HG03469 (cell line): ENCODE data around the gene TSHZ1.

Experiments
- ATAC-seq: cut with Tn5 transposase; IDR thresholded peaks from one replicate; pipeline ENCODE4 v1.9.1; 2021; ENCODE audit warnings: mild to moderate bottlenecking, moderate library complexity, moderate number of reproducible peaks; ENCODE audit not compliant: unreplicated experiment

The TSHZ1 gene

DNA sequence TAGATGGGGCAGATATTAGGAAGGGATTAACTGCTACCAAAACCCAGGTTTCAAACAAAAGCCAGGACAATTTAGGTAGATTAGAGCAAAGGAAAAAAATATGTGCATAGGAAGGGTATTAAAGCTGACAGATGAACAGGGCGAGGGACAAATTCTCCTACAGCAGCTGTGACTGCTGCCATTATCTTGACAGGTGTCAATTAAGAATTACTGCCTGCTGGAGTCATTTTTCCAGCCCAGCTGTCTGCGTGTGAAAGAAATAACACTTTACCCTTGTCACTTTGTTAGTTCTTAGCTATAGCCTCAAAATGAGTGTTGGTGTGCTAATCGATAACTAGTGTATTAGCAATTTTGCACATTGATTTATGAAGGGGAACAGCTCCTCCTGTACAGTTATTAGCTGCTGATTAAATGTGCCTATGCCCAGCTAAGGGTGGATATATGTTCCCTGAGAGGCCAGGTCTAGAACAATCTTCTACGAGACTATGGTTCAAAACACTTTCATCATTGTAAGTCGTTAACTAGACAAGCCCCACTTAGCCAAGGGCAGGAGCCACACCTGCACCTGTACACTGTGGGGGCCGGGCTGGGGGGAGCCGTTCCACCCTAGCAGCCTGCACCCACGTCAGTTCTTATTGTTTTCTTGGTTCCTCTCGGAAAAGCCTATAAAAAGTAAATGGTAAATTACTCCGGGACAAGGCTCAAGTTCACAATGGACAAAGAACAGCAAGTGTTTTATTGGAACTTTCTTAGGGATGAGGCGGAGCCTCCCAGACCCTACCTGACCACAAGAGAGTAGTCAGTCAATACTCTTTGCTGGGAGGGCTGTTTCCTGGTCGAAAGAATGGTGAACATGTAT, 7.7 kb downstream of the TSHZ1 start:
- no peak for ATAC-seq

- ATAC-seq: no peak
Observed at GRCh38 chr18:75219745-75220375, 9.3 kb downstream of the TSHZ1 start.

DNA sequence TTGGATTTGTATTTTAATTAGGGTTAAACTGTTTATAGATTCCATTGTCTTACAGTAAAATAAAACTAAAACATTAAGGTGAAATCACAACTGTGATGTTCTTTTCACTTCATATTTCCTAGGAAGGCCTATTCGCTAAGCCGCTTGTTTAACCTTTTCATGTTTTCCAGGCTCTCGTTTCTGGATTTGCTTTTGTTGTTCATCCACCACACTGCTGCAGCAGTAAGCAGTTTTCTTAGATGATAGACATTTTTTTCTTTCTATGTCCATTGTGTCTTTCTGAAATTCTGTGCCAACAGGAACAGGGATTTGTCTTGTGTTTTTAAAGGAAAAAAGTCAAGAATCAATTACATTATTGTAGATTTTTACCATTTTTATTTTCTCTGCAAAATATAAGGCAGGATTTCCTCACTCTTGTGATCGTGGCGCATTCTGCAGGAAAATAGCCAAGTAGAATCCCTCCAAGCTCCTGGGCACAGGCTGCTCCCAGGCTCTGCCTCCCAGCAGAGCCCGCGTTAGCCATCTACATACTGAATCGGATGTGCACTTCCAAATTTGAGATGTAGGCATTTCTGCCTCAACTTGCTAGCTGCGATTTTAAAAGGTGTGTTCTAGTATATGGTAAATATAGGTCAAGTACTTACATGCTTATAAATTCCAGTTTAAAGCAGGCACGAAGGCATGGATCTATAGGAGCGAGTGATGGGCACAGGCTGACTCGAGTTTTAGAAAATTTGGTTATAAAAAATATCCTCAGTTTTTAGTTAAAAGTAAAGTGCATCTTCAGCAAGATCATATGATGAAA, 10.2 kb downstream of the TSHZ1 start:
- no peak for ATAC-seq

- ATAC-seq: no peak
Observed at GRCh38 chr18:75221397-75221796, 10.8 kb downstream of the TSHZ1 start.

DNA sequence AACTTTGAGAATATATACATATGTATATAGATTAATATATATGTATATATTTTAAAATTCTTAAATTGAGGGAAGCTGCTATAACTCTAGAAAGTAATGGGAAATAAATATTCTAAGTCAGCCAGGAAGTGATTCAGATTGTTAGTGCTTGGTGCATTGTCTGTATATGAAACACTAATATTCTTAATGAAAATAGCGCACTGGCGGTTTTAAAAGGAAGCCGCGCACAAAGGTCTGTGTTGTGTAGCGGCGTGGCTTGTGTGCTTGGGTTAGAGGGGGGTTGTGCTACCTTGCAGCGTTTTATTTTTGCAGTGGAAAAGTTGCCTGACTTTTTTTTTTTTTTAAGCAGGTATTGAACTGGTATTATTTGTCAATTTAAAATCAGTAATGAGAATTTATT, 11.3 kb downstream of the TSHZ1 start:
- no peak for ATAC-seq

GRCh38 chr18:75222407-75222806, 11.8 kb downstream of the TSHZ1 start:
- ATAC-seq: no peak

GRCh38 chr18:75223687-75224347, 13.2 kb downstream of the TSHZ1 start:
- no peak for ATAC-seq

GRCh38 chr18:75226286-75226955, 15.8 kb downstream of the TSHZ1 start:
- no peak for ATAC-seq

- no peak for ATAC-seq
Observed at GRCh38 chr18:75226956-75227316, 16.3 kb downstream of the TSHZ1 start.

DNA sequence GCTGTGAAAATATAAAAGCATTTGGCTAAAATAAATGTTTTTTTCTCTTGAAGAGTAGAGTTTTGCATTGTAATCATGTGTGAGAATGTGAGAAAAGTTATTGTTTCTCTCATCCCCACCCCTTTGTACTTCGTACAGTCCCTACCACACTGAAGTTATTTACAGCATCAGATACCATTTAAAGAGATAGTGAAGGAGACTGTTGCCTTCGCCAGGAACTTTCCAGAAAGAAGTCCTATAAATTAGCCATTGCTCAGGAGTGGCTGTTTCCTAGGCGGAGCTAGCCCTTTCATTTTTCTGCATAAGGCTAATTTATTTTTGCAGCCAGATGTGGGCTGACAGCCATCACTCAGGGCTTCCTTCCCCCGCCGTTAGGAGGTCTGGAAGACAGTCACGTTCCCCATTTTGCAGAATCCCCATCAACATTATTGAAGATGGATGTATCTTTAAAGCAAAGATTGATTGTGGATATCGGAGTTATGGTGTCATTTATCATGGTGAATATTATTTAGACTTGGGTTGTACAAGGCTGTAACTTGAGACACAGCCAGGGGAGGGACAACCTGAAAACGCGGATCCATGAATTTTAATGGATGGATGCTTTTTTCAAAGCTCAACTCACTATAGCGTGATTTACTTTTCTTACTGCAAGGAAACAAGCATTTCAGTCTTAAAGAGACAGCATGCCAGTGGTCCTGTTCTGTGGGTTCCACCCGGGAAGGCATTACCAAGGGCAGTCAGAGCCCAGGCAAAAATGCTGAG, 17.1 kb downstream of the TSHZ1 start:
- no peak for ATAC-seq

GRCh38 chr18:75228967-75229366, 18.4 kb downstream of the TSHZ1 start:
- no peak for ATAC-seq

DNA sequence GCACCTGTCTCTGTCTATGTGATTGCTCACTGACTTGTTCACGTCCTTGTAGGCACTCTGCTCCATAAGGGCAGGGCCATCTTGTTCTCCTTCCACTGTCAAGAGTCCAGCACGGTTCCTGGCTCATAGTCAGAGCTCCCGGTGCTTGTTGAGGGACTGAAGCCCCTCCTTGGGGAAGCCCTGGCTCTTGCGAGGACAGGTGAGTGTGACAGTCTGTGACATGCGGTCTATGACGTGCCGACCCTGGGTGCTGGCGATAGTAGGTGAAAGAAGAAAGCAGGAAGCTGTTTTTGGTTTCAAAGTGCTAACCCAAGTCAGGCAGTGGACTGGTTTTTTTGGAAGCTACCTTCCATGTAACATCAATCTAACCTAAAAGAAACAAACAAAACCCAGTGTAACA, 18.8 kb downstream of the TSHZ1 start:
- ATAC-seq: no peak

DNA sequence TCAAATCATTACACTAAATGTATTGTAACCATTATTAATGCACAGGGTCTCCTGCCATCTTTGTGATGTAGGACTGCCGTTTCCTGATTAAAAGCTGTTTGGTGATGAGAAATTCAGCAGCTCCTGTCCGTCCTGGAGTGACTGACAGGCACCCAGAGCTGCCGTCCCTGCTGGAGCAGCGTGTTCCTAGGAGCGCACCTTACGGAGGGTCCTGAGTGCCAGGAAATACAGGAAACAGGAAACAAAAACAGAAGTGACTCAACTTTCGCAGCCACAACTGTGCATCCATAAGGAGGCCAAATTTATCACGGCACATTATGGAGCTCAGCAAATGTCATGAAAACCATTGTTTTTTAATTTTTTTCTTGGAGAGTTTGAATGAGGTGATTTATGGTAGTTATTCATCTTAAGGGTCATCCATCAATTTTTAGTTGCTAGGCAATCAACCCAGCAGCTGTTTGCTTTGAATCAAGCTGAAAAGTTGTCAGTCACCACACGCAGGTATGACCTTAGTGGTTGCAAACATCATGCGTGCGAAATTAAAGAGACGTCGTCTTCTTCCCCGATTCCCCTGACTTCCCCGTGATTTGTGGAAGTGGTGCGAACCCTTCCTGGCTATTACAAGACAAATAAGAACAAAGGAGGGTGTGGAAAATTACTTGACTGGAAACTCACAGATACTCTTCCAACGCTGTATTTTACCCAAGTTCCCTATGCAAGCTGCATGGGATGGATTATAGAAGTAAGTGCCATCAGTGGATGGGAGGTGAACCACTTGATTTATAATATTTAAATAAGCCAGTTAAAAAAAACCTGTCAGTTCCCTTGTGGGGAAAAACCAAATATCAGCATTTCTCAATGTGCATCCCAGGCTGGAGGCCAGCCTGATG, 19.8 kb downstream of the TSHZ1 start:
- no peak for ATAC-seq

DNA sequence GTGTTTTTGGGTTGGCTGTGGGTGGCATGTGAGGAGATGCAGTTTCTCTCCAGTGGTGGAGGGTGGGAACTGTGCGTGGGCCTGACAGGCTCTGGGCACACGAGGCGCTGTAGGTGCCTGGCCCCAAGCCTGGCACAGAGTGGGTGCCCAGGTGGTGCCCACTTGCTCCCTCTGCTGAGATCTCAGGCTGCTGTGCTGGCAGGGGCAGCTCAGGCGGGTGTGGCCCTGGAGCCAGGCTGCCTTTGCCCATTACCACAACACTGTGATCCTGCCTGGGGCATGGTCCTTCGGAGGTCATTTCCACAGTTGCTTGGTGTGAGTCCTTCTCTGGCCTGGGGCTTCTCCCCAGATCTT, 20.4 kb downstream of the TSHZ1 start:
- no peak for ATAC-seq

DNA sequence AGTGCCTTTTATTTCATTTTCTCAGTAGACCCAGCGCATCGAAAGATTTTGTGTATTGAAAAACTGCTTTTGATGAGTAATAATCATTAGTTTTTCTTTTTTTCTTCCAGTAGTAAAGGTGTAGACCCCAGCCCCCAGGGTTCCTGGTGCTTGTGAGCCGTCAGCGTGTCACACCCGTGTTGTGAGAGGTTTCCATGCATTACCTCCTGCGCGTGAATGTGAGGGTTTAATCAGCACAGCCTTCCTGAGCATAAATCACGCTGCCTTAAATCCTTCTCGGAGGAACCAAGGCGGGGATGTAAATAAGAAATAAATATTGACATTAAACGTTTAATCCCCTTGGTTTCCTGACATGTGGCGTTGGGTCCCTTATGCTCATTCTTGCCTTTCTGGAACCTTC, 24.3 kb downstream of the TSHZ1 start:
- ATAC-seq: no peak

GRCh38 chr18:75235896-75236295, 25.3 kb downstream of the TSHZ1 start:
- no peak for ATAC-seq

DNA sequence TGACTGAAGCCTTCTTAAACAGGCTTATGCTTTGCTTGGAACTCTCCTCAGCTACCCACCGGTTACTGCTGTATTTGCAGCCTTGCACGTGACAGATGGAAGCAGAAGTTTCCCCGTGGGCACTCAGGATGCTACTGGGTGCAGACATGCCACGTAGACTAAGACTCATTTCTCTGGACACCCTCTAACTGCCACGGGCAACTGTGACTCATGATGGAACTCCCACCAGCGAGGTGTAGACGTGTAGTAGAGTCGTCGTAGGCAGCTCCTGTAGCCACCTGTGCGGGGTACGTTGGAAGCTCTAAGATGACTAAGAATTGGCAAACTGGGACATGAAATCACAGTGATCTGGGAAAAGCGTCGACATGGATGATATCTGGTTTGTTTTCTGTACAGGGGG, 27.5 kb downstream of the TSHZ1 start:
- no peak for ATAC-seq

GRCh38 chr18:75238786-75239185, 28.2 kb downstream of the TSHZ1 start:
- no peak for ATAC-seq

GRCh38 chr18:75240433-75240832, 29.8 kb downstream of the TSHZ1 start:
- ATAC-seq: no peak
